ENCODE results near the gene COL13A1. TPM values are rescaled to one million over a fixed set of nuclear protein-coding genes. Genes with fewer than 3 reads are reported as not detected.

The COL13A1 gene
- total and polyA plus RNA-seq, 10 donors = 4.1 to 16.1 (median 9.5) TPM

GRCh38 chr10:69810675-69811397 is 9.1 kb downstream of the COL13A1 start:
- no peaks in the 10 kb centered on the region for H3K36me3 ChIP-seq
- H3K27me3 ChIP-seq (replicated peaks in 1 of 7) = no peaks in the 10 kb centered on the region
- no peaks in the 10 kb centered on the region for H3K4me1 ChIP-seq
- H3K27ac ChIP-seq = no peak overlapping the region
- no peak overlapping the region for H3K4me3 ChIP-seq
- no peaks in the 10 kb centered on the region for H3K9me3 ChIP-seq
- intact Hi-C loops (cut with DNase I; ENCODE audit: low total_unique reads) = no loop called here
- TF ChIP-seq, protein P1, sequence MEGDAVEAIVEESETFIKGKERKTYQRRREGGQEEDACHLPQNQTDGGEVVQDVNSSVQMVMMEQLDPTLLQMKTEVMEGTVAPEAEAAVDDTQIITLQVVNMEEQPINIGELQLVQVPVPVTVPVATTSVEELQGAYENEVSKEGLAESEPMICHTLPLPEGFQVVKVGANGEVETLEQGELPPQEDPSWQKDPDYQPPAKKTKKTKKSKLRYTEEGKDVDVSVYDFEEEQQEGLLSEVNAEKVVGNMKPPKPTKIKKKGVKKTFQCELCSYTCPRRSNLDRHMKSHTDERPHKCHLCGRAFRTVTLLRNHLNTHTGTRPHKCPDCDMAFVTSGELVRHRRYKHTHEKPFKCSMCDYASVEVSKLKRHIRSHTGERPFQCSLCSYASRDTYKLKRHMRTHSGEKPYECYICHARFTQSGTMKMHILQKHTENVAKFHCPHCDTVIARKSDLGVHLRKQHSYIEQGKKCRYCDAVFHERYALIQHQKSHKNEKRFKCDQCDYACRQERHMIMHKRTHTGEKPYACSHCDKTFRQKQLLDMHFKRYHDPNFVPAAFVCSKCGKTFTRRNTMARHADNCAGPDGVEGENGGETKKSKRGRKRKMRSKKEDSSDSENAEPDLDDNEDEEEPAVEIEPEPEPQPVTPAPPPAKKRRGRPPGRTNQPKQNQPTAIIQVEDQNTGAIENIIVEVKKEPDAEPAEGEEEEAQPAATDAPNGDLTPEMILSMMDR (IDR thresholded peaks at IDR 0.05 in 8 of 11, conservative IDR thresholded peaks at IDR 0.05 in 3 of 11) = no peak
- TF ChIP-seq POLR2A (IDR thresholded peaks at IDR 0.05) = no peak
- TF ChIP-seq POLR2AphosphoS5 (IDR thresholded peaks at IDR 0.05) = no peak
- no peak for DNase-seq
- 82 to 91% (median 88%) methylated on average over 9 to 12 of the region's 12 CpGs for WGBS, 5 donors

GRCh38 chr10:69813632-69814031 is 11.9 kb downstream of the COL13A1 start:
- TF ChIP-seq POLR2AphosphoS5 (IDR thresholded peaks at IDR 0.05) = no peak
- TF ChIP-seq, protein P1 (IDR thresholded peaks at IDR 0.05 in 8 of 11, conservative IDR thresholded peaks at IDR 0.05 in 3 of 11) = no peak
- no peak for TF ChIP-seq POLR2A (IDR thresholded peaks at IDR 0.05)
- 62 to 83% (median 75%) methylated on average over 2 to 4 of the region's 4 CpGs for WGBS, 5 donors
- intact Hi-C loops (cut with DNase I; ENCODE audit: low total_unique reads) = no loop called here

DNA sequence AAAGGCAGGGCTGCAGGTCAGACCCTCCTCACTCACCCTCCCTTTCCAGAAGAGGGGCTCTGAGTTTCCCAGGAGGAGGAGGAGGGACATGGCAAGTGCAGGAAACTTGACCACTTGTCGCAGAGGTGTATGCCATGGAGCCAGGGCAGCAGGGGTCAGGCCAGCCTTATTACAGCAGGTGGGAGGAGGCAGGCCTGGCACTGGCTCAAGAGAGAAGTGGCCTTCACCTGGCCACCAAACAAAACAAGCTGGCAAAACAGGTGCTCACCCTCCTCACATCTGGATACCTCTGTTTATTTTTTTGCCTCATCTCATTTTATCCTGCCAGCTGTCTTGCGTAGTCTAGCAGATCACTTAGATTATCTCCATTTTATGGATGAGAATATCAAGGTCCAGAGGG is 12.5 kb downstream of the COL13A1 start:
- 79 to 100% (median 92%) methylated on average over 2 of the region's 2 CpGs for WGBS, 5 donors
- Histone ChIP-seq H3K4me3 (no peak overlapping the region), H3K27me3 (replicated peaks in 1 of 7) (no peaks in the 10 kb centered on the region), H3K4me1 (peaks cover 0 to 18% (median 10%) of the 10 kb centered on the region in 6 donors), H3K9me3 (no peaks in the 10 kb centered on the region), H3K36me3 (no peaks in the 10 kb centered on the region), H3K27ac (no peak overlapping the region)
- intact Hi-C loops (cut with DNase I; ENCODE audit: low total_unique reads) = no loop called here
- no peak for TF ChIP-seq POLR2AphosphoS5 (IDR thresholded peaks at IDR 0.05)
- no peak for TF ChIP-seq POLR2A (IDR thresholded peaks at IDR 0.05)
- TF ChIP-seq, protein P1 (IDR thresholded peaks at IDR 0.05 in 8 of 11, conservative IDR thresholded peaks at IDR 0.05 in 3 of 11) = no peak
- DNase-seq = no peak

More at GRCh38 chr10:69813632-69814031, 11.9 kb downstream of the COL13A1 start:
- no peaks in the 10 kb centered on the region for H3K36me3 ChIP-seq
- no peaks in the 10 kb centered on the region for H3K27me3 ChIP-seq (replicated peaks in 1 of 7)
- H3K9me3 ChIP-seq = no peaks in the 10 kb centered on the region
- no peak for DNase-seq
- no peak overlapping the region for H3K4me3 ChIP-seq
- H3K4me1 ChIP-seq = peaks cover 0 to 18% (median 10%) of the 10 kb centered on the region in 6 donors
- H3K27ac ChIP-seq = no peak overlapping the region

- H3K4me1 ChIP-seq = peaks cover 0 to 18% (median 10%) of the 10 kb centered on the region in 6 donors
- H3K4me3 ChIP-seq = no peak overlapping the region
- H3K27me3 ChIP-seq (replicated peaks in 1 of 7) = no peaks in the 10 kb centered on the region
- 20 to 83% (median 72%) methylated on average over 1 to 6 of the region's 6 CpGs for WGBS, 5 donors
- no peaks in the 10 kb centered on the region for H3K36me3 ChIP-seq
- peaks cover 0 to 4% (median 0%) of the 10 kb centered on the region in 8 donors for H3K9me3 ChIP-seq
- intact Hi-C loops (cut with DNase I; ENCODE audit: low total_unique reads) = no loop called here
- TF ChIP-seq, protein P1 (IDR thresholded peaks at IDR 0.05 in 8 of 11, conservative IDR thresholded peaks at IDR 0.05 in 3 of 11) = no peak
- TF ChIP-seq POLR2A (IDR thresholded peaks at IDR 0.05) (no peak), POLR2AphosphoS5 (IDR thresholded peaks at IDR 0.05) (no peak)
- H3K27ac ChIP-seq = no peak overlapping the region
- no peak for DNase-seq
Observed at GRCh38 chr10:69815104-69815503, 13.4 kb downstream of the COL13A1 start.
